GM12878 (cell line): Measurements from ENCODE around the gene C20orf96. TPM values are rescaled to one million over a fixed set of nuclear protein-coding genes. Genes with fewer than 3 reads are reported as not detected.

Source experiments
- BMI1 ChIP-seq: fragments of 450-650 bp; IDR thresholded peaks from 2 replicates; pipeline ENCODE4 v1.6.1; 2016; ENCODE audit warnings: mild to moderate bottlenecking, moderate library complexity, borderline replicate concordance
- BRCA1 ChIP-seq: IDR thresholded peaks from 2 replicates; pipeline ENCODE4 v1.6.1; 2011; ENCODE audit warnings: low read depth, low read length, improper control_type of control experiment
- CHD1 ChIP-seq: IDR thresholded peaks from 2 replicates; pipeline ENCODE4 v1.6.1; 2012; ENCODE audit warnings: low read depth, low read length, improper control_type of control experiment
- EGR1 ChIP-seq, 2 experiments: IDR thresholded peaks; 1 replicate in 1 of 2; 2 replicates in 1 of 2; pipeline ENCODE4 v1.6.1; 2011 to 2012; ENCODE audit warnings: low read depth in 2 of 2, low read length in 2 of 2, borderline replicate concordance in 1 of 2, mild to moderate bottlenecking in 1 of 2, moderate library complexity in 1 of 2
- ELK1 ChIP-seq: IDR thresholded peaks from 2 replicates; pipeline ENCODE4 v1.6.1; 2012; ENCODE audit warnings: low read depth, low read length, improper control_type of control experiment
- GATAD2B ChIP-seq: fragments of 450-650 bp; conservative IDR thresholded peaks from 2 replicates; pipeline ENCODE4 v1.6.1; 2017; ENCODE audit warnings: low read depth, mild to moderate bottlenecking, moderate library complexity
- HDAC6 ChIP-seq: fragments of 200-600 bp; sonication (generic); IDR thresholded peaks from one replicate; pipeline ENCODE4 v1.8.0; 2017; ENCODE audit warnings: antibody characterized with exemption; ENCODE audit not compliant: unreplicated experiment
- IKZF2 ChIP-seq, 2 experiments: fragments of 450-650 bp; IDR thresholded peaks; 2 replicates each; pipeline ENCODE4 v1.6.1; 2017; ENCODE audit warnings: mild to moderate bottlenecking in 2 of 2, moderate library complexity in 2 of 2
- MTA2 ChIP-seq: fragments of 450-650 bp; IDR thresholded peaks from 2 replicates; pipeline ENCODE4 v1.6.1; 2016; ENCODE audit warnings: low read depth, mild to moderate bottlenecking, moderate library complexity
- MTA3 ChIP-seq: IDR thresholded peaks from 2 replicates; pipeline ENCODE4 v1.6.1; 2012; ENCODE audit warnings: low read length, inconsistent platforms, borderline replicate concordance
- NFXL1 ChIP-seq: fragments of 450-650 bp; IDR thresholded peaks from 2 replicates; pipeline ENCODE4 v1.6.1; 2017; ENCODE audit warnings: antibody characterized with exemption, mild to moderate bottlenecking, borderline replicate concordance
- NFYA ChIP-seq: IDR thresholded peaks from 2 replicates; pipeline ENCODE4 v1.6.1; 2011; ENCODE audit warnings: low read depth, mild to moderate bottlenecking, low read length, improper control_type of control experiment, borderline replicate concordance
- NFYB ChIP-seq: IDR thresholded peaks from 2 replicates; pipeline ENCODE4 v1.6.1; 2011; ENCODE audit warnings: low read depth, mild to moderate bottlenecking, low read length, improper control_type of control experiment, moderate library complexity; ENCODE audit not compliant: insufficient read depth
- PAX8 ChIP-seq: fragments of 450-650 bp; IDR thresholded peaks from 2 replicates; pipeline ENCODE4 v1.6.1; 2017; ENCODE audit warnings: mild to moderate bottlenecking, moderate library complexity
- RB1 ChIP-seq: fragments of 450-650 bp; formaldehyde crosslinking; IDR thresholded peaks from 2 replicates; pipeline ENCODE4 v1.6.1; 2017; ENCODE audit warnings: mild to moderate bottlenecking, borderline replicate concordance
- RFX5 ChIP-seq: IDR thresholded peaks from 2 replicates; pipeline ENCODE4 v1.6.1; 2011; ENCODE audit warnings: low read depth, low read length, improper control_type of control experiment
- SMC3 ChIP-seq: IDR thresholded peaks from 2 replicates; pipeline ENCODE4 v1.6.1; 2011; ENCODE audit warnings: low read length, improper control_type of control experiment, borderline replicate concordance
- TAF1 ChIP-seq: IDR thresholded peaks from 2 replicates; pipeline ENCODE4 v1.6.1; 2011; ENCODE audit warnings: mild to moderate bottlenecking, low read depth, low read length, borderline replicate concordance
- TCF7 ChIP-seq: IDR thresholded peaks from 2 replicates; pipeline ENCODE4 v1.6.1; 2014; ENCODE audit warnings: antibody characterized with exemption, borderline replicate concordance
- ZNF207 ChIP-seq: fragments of 450-650 bp; IDR thresholded peaks from 2 replicates; pipeline ENCODE4 v1.6.1; 2014; ENCODE audit warnings: antibody characterized with exemption, mild to moderate bottlenecking, borderline replicate concordance
- ZNF384 ChIP-seq: IDR thresholded peaks from 2 replicates; pipeline ENCODE4 v1.6.1; 2012; ENCODE audit warnings: low read depth, mild to moderate bottlenecking, low read length, improper control_type of control experiment, borderline replicate concordance
- ZNF622 ChIP-seq: fragments of 450-650 bp; IDR thresholded peaks from 2 replicates; pipeline ENCODE4 v1.6.1; 2017; ENCODE audit warnings: mild to moderate bottlenecking, inconsistent platforms
- polyA plus RNA-seq, 11 experiments: library from polyadenylated mRNA; depleted of rRNA in 4 of 11; unstranded in 6 of 11; stranded (reverse) in 5 of 11; fragments of >200 nt; fragmentation: Nextera tagmentation in 4 of 11; fragmentation: Illumina TruSeq in 1 of 11; extraction: Ambion mirVana in 4 of 11; extraction: Trizol in 1 of 11; gene quantifications; 1 replicate in 1 of 11; 2 replicates in 10 of 11; pipeline versions ENCODE4 v1.2.1 to v1.2.3, GENCODE V29; 2011 to 2016; ENCODE audit warnings: inconsistent platforms in 2 of 11, missing spikeins in 2 of 11, low read depth in 1 of 11
- total RNA-seq, 4 experiments: library from RNA; depleted of rRNA in 3 of 4; stranded (reverse); fragments of >200 nt in 3 of 4; fragmentation: Illumina TruSeq in 1 of 4; extraction: Trizol in 1 of 4; gene quantifications; 2 replicates each; pipeline versions ENCODE4 v1.2.1 to v1.2.3, GENCODE V29; 2013 to 2021
- TF ChIP-seq, protein P1 (sequence below): fragments of 450-650 bp; IDR thresholded peaks from 2 replicates; pipeline ENCODE4 v1.6.1; 2018; ENCODE audit warnings: borderline replicate concordance, mild to moderate bottlenecking; ENCODE audit not compliant: partially characterized antibody
- TF ChIP-seq, protein P2 (sequence below): IDR thresholded peaks from 2 replicates; pipeline ENCODE4 v1.6.1; 2011; ENCODE audit warnings: low read depth, low read length, improper control_type of control experiment, borderline replicate concordance
- TF ChIP-seq, protein P3 (sequence below): IDR thresholded peaks from 2 replicates; pipeline ENCODE4 v1.6.1; 2011; ENCODE audit warnings: borderline replicate concordance, low read depth, mild to moderate bottlenecking, moderate library complexity, low read length; ENCODE audit not compliant: insufficient read depth, poor library complexity, severe bottlenecking

The C20orf96 gene
- total and polyA plus RNA-seq, 10 of the 15 experiments (the other 5 are each of a cell fraction or from before 2014, with no cell fraction given), result 1.4 to 8.6 (median 5.9) TPM

DNA sequence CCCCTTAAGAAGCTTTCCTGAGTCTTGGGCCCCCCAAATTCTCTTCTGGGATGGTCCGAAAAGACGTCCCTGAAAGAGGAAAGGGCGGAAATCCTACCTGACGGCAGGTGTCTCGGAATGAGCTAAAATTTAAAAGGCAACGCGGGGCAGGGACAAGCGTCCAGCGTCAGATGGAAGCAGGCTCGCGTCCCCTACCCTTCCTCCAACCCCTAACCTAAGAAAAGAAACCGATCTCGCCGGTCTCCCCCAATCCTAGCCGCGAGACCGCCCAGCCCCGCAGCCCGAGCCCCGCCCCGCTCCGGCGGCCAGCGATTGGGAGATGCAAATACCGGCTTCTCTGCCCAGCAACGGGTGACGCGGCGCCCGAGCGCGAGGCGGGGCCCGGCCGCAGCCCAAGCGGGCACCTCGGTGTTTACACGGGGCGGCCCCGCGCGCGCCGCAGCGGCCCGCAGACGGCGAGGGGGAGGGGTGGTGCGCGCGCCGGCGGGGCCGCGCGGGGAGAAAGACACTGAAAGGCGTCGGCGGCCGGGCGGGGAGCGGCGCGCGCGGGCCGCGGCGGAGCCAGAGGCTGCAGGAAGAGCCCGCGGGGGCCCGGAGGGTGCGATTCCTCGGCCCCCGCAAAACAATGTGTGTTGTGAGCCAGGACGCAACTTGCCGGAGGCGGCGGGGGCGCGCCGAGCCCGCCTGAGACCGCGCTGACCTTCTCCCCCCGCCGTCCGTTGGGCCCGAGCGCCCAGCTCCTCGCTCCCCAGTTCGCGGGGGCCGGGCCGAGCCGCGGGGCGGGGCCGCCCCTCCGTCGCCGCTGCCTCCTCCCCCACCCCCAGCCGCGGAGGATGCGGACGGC, 34.7 kb upstream of the C20orf96 start, which contains the start of gene SOX12 (continued):
- TF ChIP-seq, protein P1, sequence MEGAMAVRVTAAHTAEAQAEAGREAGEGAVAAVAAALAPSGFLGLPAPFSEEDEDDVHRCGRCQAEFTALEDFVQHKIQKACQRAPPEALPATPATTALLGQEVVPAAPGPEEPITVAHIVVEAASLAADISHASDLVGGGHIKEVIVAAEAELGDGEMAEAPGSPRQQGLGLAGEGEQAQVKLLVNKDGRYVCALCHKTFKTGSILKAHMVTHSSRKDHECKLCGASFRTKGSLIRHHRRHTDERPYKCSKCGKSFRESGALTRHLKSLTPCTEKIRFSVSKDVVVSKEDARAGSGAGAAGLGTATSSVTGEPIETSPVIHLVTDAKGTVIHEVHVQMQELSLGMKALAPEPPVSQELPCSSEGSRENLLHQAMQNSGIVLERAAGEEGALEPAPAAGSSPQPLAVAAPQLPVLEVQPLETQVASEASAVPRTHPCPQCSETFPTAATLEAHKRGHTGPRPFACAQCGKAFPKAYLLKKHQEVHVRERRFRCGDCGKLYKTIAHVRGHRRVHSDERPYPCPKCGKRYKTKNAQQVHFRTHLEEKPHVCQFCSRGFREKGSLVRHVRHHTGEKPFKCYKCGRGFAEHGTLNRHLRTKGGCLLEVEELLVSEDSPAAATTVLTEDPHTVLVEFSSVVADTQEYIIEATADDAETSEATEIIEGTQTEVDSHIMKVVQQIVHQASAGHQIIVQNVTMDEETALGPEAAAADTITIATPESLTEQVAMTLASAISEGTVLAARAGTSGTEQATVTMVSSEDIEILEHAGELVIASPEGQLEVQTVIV, result no peak
- TF ChIP-seq MTA2, result no peak
- no peak for TF ChIP-seq HDAC6
- TF ChIP-seq IKZF2 (IDR thresholded peaks at IDR 0.05), result no peak
- TF ChIP-seq, protein P2, sequence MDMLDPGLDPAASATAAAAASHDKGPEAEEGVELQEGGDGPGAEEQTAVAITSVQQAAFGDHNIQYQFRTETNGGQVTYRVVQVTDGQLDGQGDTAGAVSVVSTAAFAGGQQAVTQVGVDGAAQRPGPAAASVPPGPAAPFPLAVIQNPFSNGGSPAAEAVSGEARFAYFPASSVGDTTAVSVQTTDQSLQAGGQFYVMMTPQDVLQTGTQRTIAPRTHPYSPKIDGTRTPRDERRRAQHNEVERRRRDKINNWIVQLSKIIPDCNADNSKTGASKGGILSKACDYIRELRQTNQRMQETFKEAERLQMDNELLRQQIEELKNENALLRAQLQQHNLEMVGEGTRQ, result no peak
- no peak for TF ChIP-seq ZNF384
- TF ChIP-seq NFXL1, result no peak
- peak; percentile 66; the same call in 1 of the 2 replicates for TF ChIP-seq NFYB
- TF ChIP-seq BRCA1, result no peak
- no peak for TF ChIP-seq ZNF207
- peak; percentile 69; the same call in 1 of the 2 replicates for TF ChIP-seq GATAD2B
- peak; percentile 99 for TF ChIP-seq RFX5
- no peak for TF ChIP-seq BMI1
- TF ChIP-seq, protein P3, sequence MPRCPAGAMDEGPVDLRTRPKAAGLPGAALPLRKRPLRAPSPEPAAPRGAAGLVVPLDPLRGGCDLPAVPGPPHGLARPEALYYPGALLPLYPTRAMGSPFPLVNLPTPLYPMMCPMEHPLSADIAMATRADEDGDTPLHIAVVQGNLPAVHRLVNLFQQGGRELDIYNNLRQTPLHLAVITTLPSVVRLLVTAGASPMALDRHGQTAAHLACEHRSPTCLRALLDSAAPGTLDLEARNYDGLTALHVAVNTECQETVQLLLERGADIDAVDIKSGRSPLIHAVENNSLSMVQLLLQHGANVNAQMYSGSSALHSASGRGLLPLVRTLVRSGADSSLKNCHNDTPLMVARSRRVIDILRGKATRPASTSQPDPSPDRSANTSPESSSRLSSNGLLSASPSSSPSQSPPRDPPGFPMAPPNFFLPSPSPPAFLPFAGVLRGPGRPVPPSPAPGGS, result peak; percentile 39
- no peak for TF ChIP-seq CHD1
- no peak for TF ChIP-seq MTA3
- peak; percentile 71; the same call in 1 of the 2 replicates for TF ChIP-seq RB1
- TF ChIP-seq PAX8, result no peak
- no peak for TF ChIP-seq TCF7
- TF ChIP-seq TAF1, result peak; percentile 80
- no peak for TF ChIP-seq ZNF622
- TF ChIP-seq ELK1, result no peak
- TF ChIP-seq SMC3, result no peak
- TF ChIP-seq EGR1 (IDR thresholded peaks at IDR 0.05; ENCODE audit: borderline replicate concordance in 1 of 2, low read depth in 2 of 2, low read length in 2 of 2), result peak in 1 of 2 experiments; percentile 59; a peak in 1 of 3 replicates
- no peak for TF ChIP-seq NFYA
